ENCODE results near the gene DENND1A. TPM values are rescaled to one million over a fixed set of nuclear protein-coding genes. Genes with fewer than 3 reads are reported as not detected.

DENND1A gene
- total RNA-seq, 1 donor from 2014 or later, result 23.0 TPM

DNA sequence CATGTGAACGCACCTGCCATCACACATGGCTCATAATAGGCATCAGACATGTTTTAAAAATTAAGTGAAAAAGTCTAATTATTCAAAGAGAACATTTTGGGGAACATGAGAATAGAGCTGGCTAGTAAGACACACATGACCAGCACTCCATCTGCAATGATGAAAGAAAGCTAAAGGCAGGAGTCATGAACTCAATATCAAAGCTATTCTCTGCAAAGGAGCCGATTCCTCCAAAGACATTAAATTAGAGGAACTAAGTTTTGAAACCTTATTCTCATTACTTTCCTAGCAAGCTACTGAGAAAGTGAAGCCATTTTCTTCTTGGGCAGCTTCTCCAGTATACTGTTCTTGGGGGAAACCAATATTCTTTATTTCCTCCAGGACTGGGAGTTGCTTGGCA is 401.9 kb downstream of the DENND1A start:
- Histone ChIP-seq H3K4me1 (no peaks in the 10 kb centered on the region), H3K27ac (no peak overlapping the region), H3K27me3 (ENCODE audit: low read depth) (no peaks in the 10 kb centered on the region), H3K36me3 (no peaks in the 10 kb centered on the region), H3K9me3 (peaks cover 7% of the 10 kb centered on the region), H3K4me3 (no peak overlapping the region)
- no peak for TF ChIP-seq CTCF (IDR thresholded peaks at IDR 0.05)
- DNase-seq, result no peak
- intact Hi-C loops (cut with DNase I), result no loop called here
- ATAC-seq, result no peak

GRCh38 chr9:123525957-123526356 is 404.0 kb downstream of the DENND1A start:
- TF ChIP-seq CTCF (IDR thresholded peaks at IDR 0.05), result no peak
- Histone ChIP-seq H3K27ac (no peak overlapping the region), H3K4me3 (no peak overlapping the region), H3K4me1 (no peaks in the 10 kb centered on the region), H3K9me3 (peaks cover 7% of the 10 kb centered on the region), H3K36me3 (no peaks in the 10 kb centered on the region), H3K27me3 (ENCODE audit: low read depth) (no peaks in the 10 kb centered on the region)
- DNase-seq (no peak), ATAC-seq (no peak)
- intact Hi-C loops (cut with DNase I), result no loop called here

GRCh38 chr9:123525424-123525823 is 404.5 kb downstream of the DENND1A start:
- TF ChIP-seq CTCF (IDR thresholded peaks at IDR 0.05), result no peak
- Histone ChIP-seq H3K9me3 (peaks cover 5% of the 10 kb centered on the region), H3K4me3 (no peak overlapping the region), H3K27me3 (ENCODE audit: low read depth) (no peaks in the 10 kb centered on the region), H3K27ac (no peak overlapping the region), H3K36me3 (no peaks in the 10 kb centered on the region), H3K4me1 (no peaks in the 10 kb centered on the region)
- intact Hi-C loops (cut with DNase I), result no loop called here
- DNase-seq, result no peak
- ATAC-seq, result no peak

- DNase-seq (no peak), ATAC-seq (no peak)
- Histone ChIP-seq H3K27me3 (ENCODE audit: low read depth) (no peaks in the 10 kb centered on the region), H3K27ac (no peak overlapping the region), H3K36me3 (no peaks in the 10 kb centered on the region), H3K4me1 (no peaks in the 10 kb centered on the region), H3K9me3 (no peaks in the 10 kb centered on the region), H3K4me3 (no peak overlapping the region)
- intact Hi-C loops (cut with DNase I), result no loop called here
- no peak for TF ChIP-seq CTCF (IDR thresholded peaks at IDR 0.05)
Observed at GRCh38 chr9:123524866-123525265, 405.1 kb downstream of the DENND1A start.

DNA sequence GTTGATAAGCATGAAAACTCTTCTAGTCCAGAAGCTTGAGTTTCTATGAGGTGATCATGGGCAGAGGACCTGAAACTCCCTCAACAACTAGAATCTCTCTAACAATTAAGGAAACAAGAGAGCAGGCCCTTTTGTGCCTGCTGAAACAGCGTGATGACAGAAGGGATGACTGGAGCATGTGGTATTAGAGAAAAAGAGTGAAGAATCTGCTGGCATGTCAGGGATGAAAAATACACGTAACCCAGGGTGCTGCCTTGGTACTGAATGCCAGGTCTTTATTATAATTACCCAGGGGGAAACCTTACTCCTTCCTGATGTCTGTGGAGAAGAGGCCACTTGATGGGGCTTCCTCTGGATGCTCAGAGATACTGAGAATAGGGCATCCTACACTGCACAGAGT is 406.1 kb downstream of the DENND1A start:
- H3K4me1 ChIP-seq, result no peaks in the 10 kb centered on the region
- H3K36me3 ChIP-seq, result no peaks in the 10 kb centered on the region
- H3K27me3 ChIP-seq (ENCODE audit: low read depth), result no peaks in the 10 kb centered on the region
- ATAC-seq, result no peak
- intact Hi-C loops (cut with DNase I), result no loop called here
- TF ChIP-seq CTCF (IDR thresholded peaks at IDR 0.05), result no peak
- H3K4me3 ChIP-seq, result no peak overlapping the region
- no peaks in the 10 kb centered on the region for H3K9me3 ChIP-seq
- DNase-seq, result no peak
- H3K27ac ChIP-seq, result no peak overlapping the region

DNA sequence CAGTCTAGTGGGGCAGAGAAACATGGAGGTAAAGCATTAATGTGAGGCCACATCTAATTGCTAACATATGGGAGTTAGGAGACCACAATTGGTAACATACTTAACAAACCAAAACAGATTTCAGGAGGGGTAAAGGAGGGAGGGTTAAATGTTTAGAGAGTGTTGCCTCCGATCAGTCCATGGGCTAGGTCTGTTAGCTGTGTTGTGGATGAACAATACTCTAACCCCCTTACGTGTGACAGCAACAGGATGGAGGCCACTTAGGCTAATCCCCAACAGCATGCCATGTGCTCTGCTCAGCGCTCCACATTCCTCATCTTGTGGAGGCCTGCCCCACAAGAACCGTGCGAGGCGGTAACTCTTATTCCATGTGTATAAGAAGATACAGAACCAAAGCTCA is 406.9 kb downstream of the DENND1A start:
- ATAC-seq, result no peak
- intact Hi-C loops (cut with DNase I), result no loop called here
- no peaks in the 10 kb centered on the region for H3K27me3 ChIP-seq (ENCODE audit: low read depth)
- TF ChIP-seq CTCF (IDR thresholded peaks at IDR 0.05), result no peak
- H3K36me3 ChIP-seq, result no peaks in the 10 kb centered on the region
- no peaks in the 10 kb centered on the region for H3K4me1 ChIP-seq
- DNase-seq, result no peak
- no peak overlapping the region for H3K27ac ChIP-seq
- H3K4me3 ChIP-seq, result no peak overlapping the region
- H3K9me3 ChIP-seq, result no peaks in the 10 kb centered on the region

Measured in lower lobe of right lung (tissue), 2 donors.